GM23338 (cell line): ENCODE measurements around the gene GTF2H4. TPM values are rescaled to one million over a fixed set of nuclear protein-coding genes. Genes with fewer than 3 reads are reported as not detected.
A peak's percentile ranks its signal among the peaks of the same experiment; 100 is the strongest.

Experiments used
- ATAC-seq: fragments of 200-7000 bp; cut with Tn5 transposase; 3 replicates; pipeline ENCODE4 v1.9.1; 2020
- DNase-seq: peaks from one replicate; pipeline ENCODE4 v3.0.0-alpha.2; 2015; ENCODE audit warnings: low spot score
- H2AFZ ChIP-seq: fragments of 200-600 bp; sonication (generic); 2 replicates; pipeline ENCODE4 v1.8.0; 2016; ENCODE audit warnings: antibody characterized with exemption, mild to moderate bottlenecking, moderate library complexity
- H3F3A ChIP-seq: fragments of 200-600 bp; sonication (generic); replicated peaks from 2 replicates; pipeline ENCODE4 v1.8.0; 2017; ENCODE audit warnings: antibody characterized with exemption, mixed run types, low read depth
- H3K27ac ChIP-seq: fragments of 200-600 bp; sonication (generic); 2 replicates; pipeline ENCODE4 v1.6.1; 2016; ENCODE audit warnings: low read depth
- H3K27me3 ChIP-seq: fragments of 200-600 bp; sonication (generic); 2 replicates; pipeline ENCODE4 v1.8.0; 2016; ENCODE audit warnings: mild to moderate bottlenecking, mixed run types, moderate library complexity; ENCODE audit not compliant: insufficient read depth
- H3K36me3 ChIP-seq: fragments of 200-600 bp; sonication (generic); 2 replicates; pipeline ENCODE4 v1.8.0; 2016; ENCODE audit warnings: mild to moderate bottlenecking; ENCODE audit not compliant: insufficient read depth
- H3K4me1 ChIP-seq: fragments of 200-600 bp; sonication (generic); 2 replicates; pipeline ENCODE4 v1.8.0; 2016; ENCODE audit warnings: mild to moderate bottlenecking, moderate library complexity; ENCODE audit not compliant: insufficient read depth
- H3K4me2 ChIP-seq: fragments of 200-600 bp; sonication (generic); 2 replicates; pipeline ENCODE4 v1.7.1; 2017; ENCODE audit warnings: mixed run types
- H3K4me3 ChIP-seq: fragments of 200-600 bp; sonication (generic); 2 replicates; pipeline ENCODE4 v1.6.1; 2016; ENCODE audit warnings: mixed run types
- H3K79me2 ChIP-seq: fragments of 200-600 bp; sonication (generic); replicated peaks from 2 replicates; pipeline ENCODE4 v1.8.0; 2017; ENCODE audit warnings: mild to moderate bottlenecking; ENCODE audit not compliant: insufficient read depth
- H3K9me2 ChIP-seq: fragments of 200-600 bp; sonication (generic); 2 replicates; pipeline ENCODE4 v1.8.0; 2017; ENCODE audit not compliant: insufficient read depth
- H4K20me1 ChIP-seq: fragments of 200-600 bp; sonication (generic); replicated peaks from 2 replicates; pipeline ENCODE4 v1.8.0; 2017; ENCODE audit warnings: mild to moderate bottlenecking; ENCODE audit not compliant: insufficient read depth
- H3K27ac Mint-ChIP-seq: 2 replicates; pipeline ENCODE4 v1.8.0; 2020; ENCODE audit warnings: inconsistent platforms, mild to moderate bottlenecking, moderate library complexity, mixed read lengths
- H3K27me3 Mint-ChIP-seq: 3 replicates; pipeline ENCODE4 v1.8.0; 2022; ENCODE audit warnings: low read depth, mild to moderate bottlenecking, moderate library complexity, mixed read lengths, inconsistent platforms; ENCODE audit not compliant: insufficient read depth, poor library complexity
- H3K36me3 Mint-ChIP-seq: 3 replicates; pipeline ENCODE4 v1.8.0; 2021; ENCODE audit warnings: low read depth, mild to moderate bottlenecking, inconsistent platforms, moderate library complexity, mixed read lengths
- H3K4me1 Mint-ChIP-seq: 3 replicates; pipeline ENCODE4 v1.8.0; 2020; ENCODE audit warnings: mild to moderate bottlenecking, inconsistent platforms, mixed read lengths
- H3K4me3 Mint-ChIP-seq: 3 replicates; pipeline ENCODE4 v1.8.0; 2021; ENCODE audit warnings: moderate library complexity, mild to moderate bottlenecking, inconsistent platforms, mixed read lengths
- H3K9me3 Mint-ChIP-seq: 3 replicates; pipeline ENCODE4 v1.8.0; 2020; ENCODE audit warnings: moderate library complexity, mild to moderate bottlenecking, inconsistent platforms, mixed read lengths
- EZH2 ChIP-seq: fragments of 200-600 bp; sonication (generic); IDR thresholded peaks from one replicate; pipeline ENCODE4 v1.8.0; 2017; ENCODE audit warnings: antibody characterized with exemption, mild to moderate bottlenecking, low read depth; ENCODE audit not compliant: unreplicated experiment
- EZH2phosphoT487 ChIP-seq: fragments of 200-600 bp; sonication (generic); IDR thresholded peaks from one replicate; pipeline ENCODE4 v1.8.1; 2018; ENCODE audit warnings: antibody characterized with exemption; ENCODE audit not compliant: unreplicated experiment
- POLR2AphosphoS5 ChIP-seq: IDR thresholded peaks from 2 replicates; pipeline ENCODE4 v1.6.1; 2016; ENCODE audit warnings: antibody characterized with exemption, low read depth
- STAT1 ChIP-seq: IDR thresholded peaks from one replicate; pipeline ENCODE4 v1.6.1; 2016; ENCODE audit warnings: antibody characterized with exemption; ENCODE audit not compliant: unreplicated experiment
- ZNF462 ChIP-seq: fragments of 250-450 bp; sonication (Bioruptor Pico); IDR thresholded peaks from 2 replicates; pipeline ENCODE4 v1.5.0; 2020; ENCODE audit warnings: mild to moderate bottlenecking, moderate library complexity
- polyA plus RNA-seq: library from polyadenylated mRNA; unstranded; fragments of >200 nt; fragmentation: Nextera tagmentation; extraction: Ambion mirVana; gene quantifications from 2 replicates; pipeline ENCODE4 v1.2.1, GENCODE V29; 2016
- total RNA-seq: library from RNA; depleted of rRNA; stranded (reverse); fragments of >200 nt; shearing (Covaris generic); gene quantifications from 2 replicates; pipeline ENCODE4 v1.2.3, GENCODE V29; 2014

The GTF2H4 gene
- total and polyA plus RNA-seq, 2 experiments from 2014 or later, result 14.8 to 32.6 TPM

GRCh38 chr6:30883685-30884520 lies 24.1 kb upstream of the GTF2H4 start, which contains the start of gene DDR1 (continued):
- TF ChIP-seq ZNF462 (CRISPR knock-in tag), result no peak
- no peak for TF ChIP-seq STAT1
- no peak for TF ChIP-seq EZH2phosphoT487

- Histone ChIP-seq H3K36me3 (no peaks in the 10 kb centered on the region; the same call in none of the 2 replicates), H3K4me2 (peak overlapping the region; percentile 100), H4K20me1 (peaks cover 14% of the 10 kb centered on the region), H2AFZ (no peak overlapping the region), H3F3A (peaks cover 26% of the 10 kb centered on the region), H3K9me2 (no peaks in the 10 kb centered on the region), H3K4me1 (peaks cover 52% of the 10 kb centered on the region), H3K27ac (peak overlapping the region; percentile 88; the same call in 1 of the 2 replicates), H3K79me2 (peaks cover 63% of the 10 kb centered on the region), H3K4me3 (peak overlapping the region; percentile 92), H3K27me3 (no peaks in the 10 kb centered on the region)
- H3K9me3 Mint-ChIP-seq, result no peaks in the 10 kb centered on the region
- peaks cover 33% of the 10 kb centered on the region for H3K27me3 Mint-ChIP-seq
- peak overlapping the region; percentile 71 for H3K4me3 Mint-ChIP-seq
- H3K36me3 Mint-ChIP-seq, result peaks cover 18% of the 10 kb centered on the region
- peak overlapping the region; percentile 94; the same call in 1 of the 2 replicates for H3K27ac Mint-ChIP-seq
- H3K4me1 Mint-ChIP-seq, result peaks cover 71% of the 10 kb centered on the region
- DNase-seq (peak; percentile 81), ATAC-seq (peak; percentile 2)
- no peak for TF ChIP-seq EZH2
- peak; percentile 23; the same call in 1 of the 2 replicates for TF ChIP-seq POLR2AphosphoS5
Measured at GRCh38 chr6:30884521-30885480, 23.2 kb upstream of the GTF2H4 start.
